Right atrium auricular region (tissue), 2 donors: Measurements from ENCODE around the gene TCF12. TPM values are rescaled to one million over a fixed set of nuclear protein-coding genes. Genes with fewer than 3 reads are reported as not detected.

Experiments used
- DNase-seq: peaks from one replicate; pipeline ENCODE4 v3.0.0-alpha.2; 2019; ENCODE audit warnings: low spot score
- H3K27ac ChIP-seq, 2 donors: fragments of 200-600 bp; sonication (generic); 1 replicate in 1 of 2; 2 replicates in 1 of 2; pipeline ENCODE4 v1.5.1; 2016 to 2019
- H3K27me3 ChIP-seq, 2 donors: fragments of 200-600 bp; sonication (generic); one replicate each; pipeline versions ENCODE4 v1.5.1 to v1.6.0; 2017 to 2019
- H3K36me3 ChIP-seq: fragments of 200-600 bp; sonication (generic); one replicate; pipeline ENCODE4 v1.5.1; 2016
- H3K4me1 ChIP-seq, 2 donors: fragments of 200-600 bp; sonication (generic); one replicate each; pipeline versions ENCODE4 v1.5.1 to v1.6.0; 2017 to 2019
- H3K4me3 ChIP-seq, 2 donors: fragments of 200-600 bp; sonication (generic); 1 replicate in 1 of 2; 2 replicates in 1 of 2; pipeline ENCODE4 v1.5.1; 2017 to 2019; ENCODE audit warnings: mild to moderate bottlenecking in 1 of 2, moderate library complexity in 1 of 2
- H3K9me3 ChIP-seq, 2 donors: fragments of 200-600 bp; sonication (generic); one replicate each; pipeline ENCODE4 v1.5.1; 2019
- CTCF ChIP-seq, 2 donors: fragments of 200-600 bp; sonication (generic); IDR thresholded peaks; one replicate each; pipeline ENCODE4 v1.5.1; 2019; ENCODE audit warnings: antibody characterized with exemption in 2 of 2
- total RNA-seq, 2 donors: library from RNA; depleted of rRNA; stranded (reverse); fragments of >200 nt; gene quantifications; one replicate each; pipeline ENCODE4 v1.1.0, GENCODE V29; 2016

The TCF12 gene
- total RNA-seq, 2 donors from 2014 or later: 35.2 to 40.0 TPM

- Histone ChIP-seq H3K27me3 (no peaks in the 10 kb centered on the region), H3K27ac (no peak overlapping the region), H3K4me1 (peaks cover 0 to 9% of the 10 kb centered on the region in 2 donors), H3K9me3 (no peaks in the 10 kb centered on the region), H3K4me3 (no peak overlapping the region), H3K36me3 (no peaks in the 10 kb centered on the region)
- TF ChIP-seq CTCF (IDR thresholded peaks at IDR 0.05): no peak
- no peak for DNase-seq
Measured at GRCh38 chr15:57324590-57324890, 406.1 kb downstream of the TCF12 start.

- TF ChIP-seq CTCF (IDR thresholded peaks at IDR 0.05): no peak
- no peak overlapping the region for H3K4me3 ChIP-seq
- peaks cover 0 to 9% of the 10 kb centered on the region in 2 donors for H3K4me1 ChIP-seq
- H3K36me3 ChIP-seq: no peaks in the 10 kb centered on the region
- H3K27ac ChIP-seq: no peak overlapping the region
- H3K27me3 ChIP-seq: no peaks in the 10 kb centered on the region
- H3K9me3 ChIP-seq: no peaks in the 10 kb centered on the region
- no peak for DNase-seq
Measured at GRCh38 chr15:57324944-57325679, 406.7 kb downstream of the TCF12 start.

GRCh38 chr15:57326196-57326595 lies 407.8 kb downstream of the TCF12 start:
- no peaks in the 10 kb centered on the region for H3K36me3 ChIP-seq
- no peak overlapping the region for H3K27ac ChIP-seq
- no peak for TF ChIP-seq CTCF (IDR thresholded peaks at IDR 0.05)
- H3K9me3 ChIP-seq: no peaks in the 10 kb centered on the region
- no peak overlapping the region for H3K4me3 ChIP-seq
- no peak for DNase-seq
- no peaks in the 10 kb centered on the region for H3K27me3 ChIP-seq
- H3K4me1 ChIP-seq: peaks cover 0 to 1% of the 10 kb centered on the region in 2 donors

- H3K9me3 ChIP-seq: no peaks in the 10 kb centered on the region
- no peak overlapping the region for H3K4me3 ChIP-seq
- no peak for TF ChIP-seq CTCF (IDR thresholded peaks at IDR 0.05)
- DNase-seq: peak; percentile 84
- peak overlapping the region; percentile 10 to 48 for H3K27ac ChIP-seq
- H3K36me3 ChIP-seq: no peaks in the 10 kb centered on the region
- H3K4me1 ChIP-seq: no peaks in the 10 kb centered on the region
- H3K27me3 ChIP-seq: no peaks in the 10 kb centered on the region
Measured at GRCh38 chr15:57327985-57328471, 409.6 kb downstream of the TCF12 start.

GRCh38 chr15:57328479-57328878 lies 410.0 kb downstream of the TCF12 start:
- no peak for DNase-seq
- Histone ChIP-seq H3K4me1 (no peaks in the 10 kb centered on the region), H3K9me3 (no peaks in the 10 kb centered on the region), H3K27me3 (no peaks in the 10 kb centered on the region), H3K27ac (peak overlapping the region; percentile 10 to 48), H3K4me3 (no peak overlapping the region), H3K36me3 (no peaks in the 10 kb centered on the region)
- TF ChIP-seq CTCF (IDR thresholded peaks at IDR 0.05): no peak

- no peaks in the 10 kb centered on the region for H3K36me3 ChIP-seq
- no peaks in the 10 kb centered on the region for H3K27me3 ChIP-seq
- peak overlapping the region; percentile 10 to 48 for H3K27ac ChIP-seq
- H3K9me3 ChIP-seq: no peaks in the 10 kb centered on the region
- DNase-seq: no peak
- H3K4me3 ChIP-seq: no peak overlapping the region
- TF ChIP-seq CTCF (IDR thresholded peaks at IDR 0.05): no peak
- no peaks in the 10 kb centered on the region for H3K4me1 ChIP-seq
Measured at GRCh38 chr15:57328897-57329296, 410.5 kb downstream of the TCF12 start.
